GM06990 (cell line): ENCODE data around the gene FAM131B.
"Not testable (repeated sequence)": the region's sequence is repeated elsewhere in the genome, so short reads cannot be mapped to it uniquely, and the experiment has no call there.

ENCODE experiments used
- DNase-seq: peaks from one replicate; pipeline ENCODE4 v3.0.0-alpha.2; 2011; ENCODE audit not compliant: insufficient read length; ENCODE audit errors: extremely low read depth
- H3K27me3 ChIP-seq: replicated peaks from 2 replicates; pipeline ENCODE4 v1.6.0; 2011; ENCODE audit warnings: low read length; ENCODE audit not compliant: control insufficient read depth, insufficient read depth
- H3K36me3 ChIP-seq: 2 replicates; pipeline ENCODE4 v1.5.1; 2011; ENCODE audit warnings: low read length; ENCODE audit not compliant: control insufficient read depth, insufficient read depth
- H3K4me3 ChIP-seq: replicated peaks from 2 replicates; pipeline ENCODE4 v1.5.1; 2011; ENCODE audit warnings: low read depth, mild to moderate bottlenecking, control low read depth, low read length
- TF ChIP-seq, protein P1 (sequence below): IDR thresholded peaks from 2 replicates; pipeline ENCODE4 v1.5.1; 2011; ENCODE audit warnings: low read length, control low read depth, mild to moderate bottlenecking, inconsistent platforms; ENCODE audit not compliant: insufficient read depth, poor library complexity, severe bottlenecking

The FAM131B gene

GRCh38 chr7:143407287-143408251, 45.1 kb upstream of the FAM131B start:
- no peaks in the 10 kb centered on the region; the same call in 1 of the 2 replicates for H3K27me3 ChIP-seq
- DNase-seq: no peak
- H3K4me3 ChIP-seq: no peak overlapping the region

GRCh38 chr7:143406002-143406357, 43.5 kb upstream of the FAM131B start:
- H3K27me3 ChIP-seq: no peaks in the 10 kb centered on the region; the same call in 1 of the 2 replicates
- TF ChIP-seq, protein P1, sequence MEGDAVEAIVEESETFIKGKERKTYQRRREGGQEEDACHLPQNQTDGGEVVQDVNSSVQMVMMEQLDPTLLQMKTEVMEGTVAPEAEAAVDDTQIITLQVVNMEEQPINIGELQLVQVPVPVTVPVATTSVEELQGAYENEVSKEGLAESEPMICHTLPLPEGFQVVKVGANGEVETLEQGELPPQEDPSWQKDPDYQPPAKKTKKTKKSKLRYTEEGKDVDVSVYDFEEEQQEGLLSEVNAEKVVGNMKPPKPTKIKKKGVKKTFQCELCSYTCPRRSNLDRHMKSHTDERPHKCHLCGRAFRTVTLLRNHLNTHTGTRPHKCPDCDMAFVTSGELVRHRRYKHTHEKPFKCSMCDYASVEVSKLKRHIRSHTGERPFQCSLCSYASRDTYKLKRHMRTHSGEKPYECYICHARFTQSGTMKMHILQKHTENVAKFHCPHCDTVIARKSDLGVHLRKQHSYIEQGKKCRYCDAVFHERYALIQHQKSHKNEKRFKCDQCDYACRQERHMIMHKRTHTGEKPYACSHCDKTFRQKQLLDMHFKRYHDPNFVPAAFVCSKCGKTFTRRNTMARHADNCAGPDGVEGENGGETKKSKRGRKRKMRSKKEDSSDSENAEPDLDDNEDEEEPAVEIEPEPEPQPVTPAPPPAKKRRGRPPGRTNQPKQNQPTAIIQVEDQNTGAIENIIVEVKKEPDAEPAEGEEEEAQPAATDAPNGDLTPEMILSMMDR: no peak
- H3K4me3 ChIP-seq: no peak overlapping the region
- no peak for DNase-seq
- no peaks in the 10 kb centered on the region for H3K36me3 ChIP-seq

More at GRCh38 chr7:143407287-143408251, 45.1 kb upstream of the FAM131B start:
- TF ChIP-seq, protein P1: no peak
- no peaks in the 10 kb centered on the region for H3K36me3 ChIP-seq

DNA sequence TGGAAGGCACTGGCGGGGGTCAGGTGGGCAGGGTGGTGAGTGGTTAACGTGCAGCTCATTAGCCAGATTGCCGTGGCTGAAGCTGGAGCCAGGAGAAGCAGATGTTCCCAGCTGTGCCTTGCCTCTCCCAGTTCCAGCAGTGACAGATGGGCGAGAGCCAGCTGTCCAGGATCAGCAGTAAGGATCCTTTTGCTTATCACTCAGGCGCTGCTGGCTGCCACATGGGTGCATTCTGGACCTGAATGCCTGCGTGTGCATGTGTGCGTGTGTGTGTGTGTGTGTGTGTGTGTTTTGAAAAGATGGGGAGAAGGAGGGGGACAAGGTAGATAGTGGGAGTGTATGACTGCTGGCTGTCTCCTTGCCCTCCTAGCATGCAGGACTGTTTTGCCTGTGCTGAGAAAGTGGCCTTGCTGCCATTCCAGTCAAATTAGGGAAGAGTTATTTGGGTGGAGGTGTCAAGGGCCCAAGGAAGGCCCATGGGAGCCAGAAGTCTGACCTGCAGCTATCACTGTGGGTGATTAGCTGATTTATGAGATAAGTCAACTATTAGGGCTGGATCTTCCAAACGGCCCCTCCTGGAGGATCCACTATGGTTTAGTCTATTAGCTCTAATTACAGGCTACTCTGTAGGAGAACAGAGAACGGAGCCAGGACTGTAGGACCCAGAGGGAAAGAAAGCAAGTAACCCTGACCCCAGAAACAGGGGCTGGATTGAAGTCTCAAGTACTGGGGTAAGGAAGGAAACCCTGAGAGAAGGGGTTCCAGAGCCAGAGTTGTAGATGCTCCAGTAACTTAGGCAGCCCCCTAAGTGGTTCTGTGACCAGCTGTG, 42.9 kb upstream of the FAM131B start:
- H3K36me3 ChIP-seq: no peaks in the 10 kb centered on the region
- DNase-seq: no peak
- TF ChIP-seq, protein P1: no peak
- no peak overlapping the region for H3K4me3 ChIP-seq
- H3K27me3 ChIP-seq: no peaks in the 10 kb centered on the region; the same call in 1 of the 2 replicates

DNA sequence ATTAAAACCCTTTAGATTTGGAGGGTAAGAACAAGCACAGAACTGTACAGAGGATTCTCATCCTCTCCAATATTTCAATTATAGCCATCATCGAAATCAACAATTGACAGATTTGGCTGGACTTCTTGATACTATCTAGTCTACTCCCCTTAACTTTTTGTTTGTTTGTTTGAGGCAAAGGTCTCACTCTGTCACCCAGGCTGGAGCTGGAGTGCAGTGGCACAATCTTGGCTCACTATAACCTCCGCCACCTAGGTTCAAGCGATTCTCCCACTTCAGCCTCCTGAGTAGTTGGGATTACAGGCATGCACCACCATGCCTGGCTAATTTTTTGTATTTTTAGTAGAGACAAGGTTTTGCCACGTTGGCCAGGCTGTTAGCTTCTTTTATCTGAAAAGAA, 39.7 kb upstream of the FAM131B start:
- not testable (repeated sequence) for H3K36me3 ChIP-seq

GRCh38 chr7:143401265-143401664, 38.8 kb upstream of the FAM131B start:
- H3K36me3 ChIP-seq: no peaks in the 10 kb centered on the region
- TF ChIP-seq, protein P1: no peak
- no peaks in the 10 kb centered on the region; the same call in 1 of the 2 replicates for H3K27me3 ChIP-seq
- no peak for DNase-seq
- no peak overlapping the region for H3K4me3 ChIP-seq

More for the DNA sequence above, 39.7 kb upstream of the FAM131B start:
- not testable (repeated sequence) for DNase-seq, H3K4me3 ChIP-seq, H3K27me3 ChIP-seq

GRCh38 chr7:143399642-143400041, 37.1 kb upstream of the FAM131B start:
- Histone ChIP-seq H3K36me3 (no peaks in the 10 kb centered on the region), H3K27me3 (no peaks in the 10 kb centered on the region; the same call in 1 of the 2 replicates), H3K4me3 (no peak overlapping the region)
- TF ChIP-seq, protein P1: no peak
- no peak for DNase-seq
